OCI-LY1 (cell line): Measurements from ENCODE around the gene SLC5A2.

ENCODE experiments used
- H2AFZ ChIP-seq: fragments of 200-600 bp; sonication (generic), shearing (Covaris generic); 2 replicates; pipeline ENCODE4 v1.6.0; 2014; ENCODE audit warnings: antibody characterized with exemption, mild to moderate bottlenecking, low read length
- H3F3A ChIP-seq: fragments of 200-600 bp; sonication (generic), shearing (Covaris generic); 2 replicates; pipeline ENCODE4 v1.6.0; 2014; ENCODE audit warnings: mild to moderate bottlenecking, antibody characterized with exemption, low read length, moderate library complexity; ENCODE audit not compliant: insufficient read depth
- H3K27ac ChIP-seq: fragments of 200-600 bp; sonication (generic); 2 replicates; pipeline ENCODE4 v1.5.1; 2014; ENCODE audit warnings: low read length, mixed run types, mild to moderate bottlenecking, low read depth; ENCODE audit not compliant: poor library complexity, severe bottlenecking
- H3K27me3 ChIP-seq: fragments of 200-600 bp; sonication (generic); 2 replicates; pipeline ENCODE4 v1.6.0; 2014; ENCODE audit warnings: antibody characterized with exemption, mild to moderate bottlenecking, low read length, moderate library complexity; ENCODE audit not compliant: insufficient read depth
- H3K36me3 ChIP-seq: fragments of 200-600 bp; sonication (generic); 2 replicates; pipeline ENCODE4 v1.6.1; 2014; ENCODE audit warnings: mild to moderate bottlenecking, antibody characterized with exemption, low read length, moderate library complexity, mixed read lengths; ENCODE audit not compliant: insufficient read depth
- H3K4me1 ChIP-seq: fragments of 200-600 bp; sonication (generic); 2 replicates; pipeline ENCODE4 v1.5.1; 2014; ENCODE audit warnings: mild to moderate bottlenecking, low read length, moderate library complexity; ENCODE audit not compliant: insufficient read depth, severe bottlenecking
- H3K4me2 ChIP-seq: fragments of 200-600 bp; sonication (generic), shearing (Covaris generic); 2 replicates; pipeline ENCODE4 v1.6.1; 2014; ENCODE audit warnings: low read length
- H3K4me3 ChIP-seq: fragments of 200-600 bp; sonication (generic); 2 replicates; pipeline ENCODE4 v1.5.1; 2014; ENCODE audit warnings: low read length, low read depth, mild to moderate bottlenecking, mixed read lengths; ENCODE audit not compliant: poor library complexity, severe bottlenecking
- H3K79me2 ChIP-seq: fragments of 200-600 bp; shearing (Covaris generic); 2 replicates; pipeline ENCODE4 v1.6.1; 2016; ENCODE audit warnings: mixed run types, low read length, mixed read lengths; ENCODE audit not compliant: insufficient read depth
- H3K9ac ChIP-seq: fragments of 200-600 bp; sonication (generic), shearing (Covaris generic); 2 replicates; pipeline ENCODE4 v1.6.1; 2014; ENCODE audit warnings: mild to moderate bottlenecking, low read length, mixed read lengths
- H3K9me2 ChIP-seq: fragments of 200-600 bp; sonication (generic), shearing (Covaris generic); 2 replicates; pipeline ENCODE4 v1.6.1; 2014; ENCODE audit warnings: low read depth, mild to moderate bottlenecking, low read length, mixed read lengths
- H3K9me3 ChIP-seq: fragments of 200-600 bp; shearing (Covaris generic); 2 replicates; pipeline ENCODE4 v1.6.1; 2014; ENCODE audit warnings: low read length, mixed read lengths
- H4K20me1 ChIP-seq: fragments of 200-600 bp; sonication (generic), shearing (Covaris generic); 2 replicates; pipeline ENCODE4 v1.6.0; 2016; ENCODE audit warnings: mild to moderate bottlenecking, low read length; ENCODE audit not compliant: insufficient read depth
- EZH2 ChIP-seq: fragments of 200-600 bp; sonication (generic), shearing (Covaris generic); IDR thresholded peaks from 2 replicates; pipeline ENCODE4 v1.8.0; 2017; ENCODE audit warnings: borderline replicate concordance, mixed run types, mild to moderate bottlenecking, antibody characterized with exemption, low read length, moderate library complexity, mixed read lengths
- TF ChIP-seq, protein P1 (sequence below): fragments of 200-600 bp; sonication (generic), shearing (Covaris generic); IDR thresholded peaks from 2 replicates; pipeline ENCODE4 v1.5.1; 2017; ENCODE audit warnings: mild to moderate bottlenecking, antibody characterized with exemption, low read length, moderate library complexity, mixed read lengths

Gene SLC5A2

GRCh38 chr16:31529108-31529936 lies 46.4 kb downstream of the SLC5A2 start:
- H3K27me3 ChIP-seq: no peaks in the 10 kb centered on the region
- H3K4me1 ChIP-seq: no peaks in the 10 kb centered on the region
- TF ChIP-seq, protein P1, sequence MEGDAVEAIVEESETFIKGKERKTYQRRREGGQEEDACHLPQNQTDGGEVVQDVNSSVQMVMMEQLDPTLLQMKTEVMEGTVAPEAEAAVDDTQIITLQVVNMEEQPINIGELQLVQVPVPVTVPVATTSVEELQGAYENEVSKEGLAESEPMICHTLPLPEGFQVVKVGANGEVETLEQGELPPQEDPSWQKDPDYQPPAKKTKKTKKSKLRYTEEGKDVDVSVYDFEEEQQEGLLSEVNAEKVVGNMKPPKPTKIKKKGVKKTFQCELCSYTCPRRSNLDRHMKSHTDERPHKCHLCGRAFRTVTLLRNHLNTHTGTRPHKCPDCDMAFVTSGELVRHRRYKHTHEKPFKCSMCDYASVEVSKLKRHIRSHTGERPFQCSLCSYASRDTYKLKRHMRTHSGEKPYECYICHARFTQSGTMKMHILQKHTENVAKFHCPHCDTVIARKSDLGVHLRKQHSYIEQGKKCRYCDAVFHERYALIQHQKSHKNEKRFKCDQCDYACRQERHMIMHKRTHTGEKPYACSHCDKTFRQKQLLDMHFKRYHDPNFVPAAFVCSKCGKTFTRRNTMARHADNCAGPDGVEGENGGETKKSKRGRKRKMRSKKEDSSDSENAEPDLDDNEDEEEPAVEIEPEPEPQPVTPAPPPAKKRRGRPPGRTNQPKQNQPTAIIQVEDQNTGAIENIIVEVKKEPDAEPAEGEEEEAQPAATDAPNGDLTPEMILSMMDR: no peak
- no peak for TF ChIP-seq EZH2
- H3K36me3 ChIP-seq: no peaks in the 10 kb centered on the region
- no peaks in the 10 kb centered on the region for H3F3A ChIP-seq
- H4K20me1 ChIP-seq: no peaks in the 10 kb centered on the region
- H3K4me2 ChIP-seq: no peak overlapping the region
- H2AFZ ChIP-seq: no peak overlapping the region
- no peaks in the 10 kb centered on the region for H3K9me3 ChIP-seq
- H3K4me3 ChIP-seq: no peak overlapping the region
- no peaks in the 10 kb centered on the region for H3K79me2 ChIP-seq
- no peaks in the 10 kb centered on the region for H3K9me2 ChIP-seq
- H3K9ac ChIP-seq: no peak overlapping the region
- H3K27ac ChIP-seq: no peak overlapping the region

DNA sequence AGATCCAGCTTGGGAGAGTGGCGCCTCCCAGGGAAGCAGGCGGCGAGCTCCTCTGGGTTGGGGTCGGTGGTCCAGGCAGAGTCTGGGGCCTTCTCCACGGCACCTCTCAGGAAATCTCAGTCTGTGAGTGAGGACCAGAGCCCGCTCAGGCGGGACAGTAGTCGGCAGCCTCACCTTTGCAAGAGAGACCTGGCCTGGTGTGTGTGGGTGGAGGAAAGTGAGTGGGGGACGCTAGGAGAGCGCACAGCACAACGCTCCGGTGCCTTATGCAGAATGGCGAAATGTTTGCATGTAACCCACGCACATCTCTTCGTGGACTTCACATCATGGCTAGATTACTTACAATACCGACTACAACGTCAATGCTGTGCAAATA lies 47.0 kb downstream of the SLC5A2 start:
- Histone ChIP-seq H3K4me2 (no peak overlapping the region), H4K20me1 (no peaks in the 10 kb centered on the region), H3K79me2 (no peaks in the 10 kb centered on the region), H3K4me3 (no peak overlapping the region), H3K36me3 (no peaks in the 10 kb centered on the region), H3K27me3 (no peaks in the 10 kb centered on the region), H3K9me3 (no peaks in the 10 kb centered on the region), H3F3A (no peaks in the 10 kb centered on the region), H2AFZ (no peak overlapping the region), H3K27ac (no peak overlapping the region), H3K9ac (no peak overlapping the region), H3K9me2 (no peaks in the 10 kb centered on the region), H3K4me1 (no peaks in the 10 kb centered on the region)
- TF ChIP-seq, protein P1: no peak
- TF ChIP-seq EZH2: no peak

DNA sequence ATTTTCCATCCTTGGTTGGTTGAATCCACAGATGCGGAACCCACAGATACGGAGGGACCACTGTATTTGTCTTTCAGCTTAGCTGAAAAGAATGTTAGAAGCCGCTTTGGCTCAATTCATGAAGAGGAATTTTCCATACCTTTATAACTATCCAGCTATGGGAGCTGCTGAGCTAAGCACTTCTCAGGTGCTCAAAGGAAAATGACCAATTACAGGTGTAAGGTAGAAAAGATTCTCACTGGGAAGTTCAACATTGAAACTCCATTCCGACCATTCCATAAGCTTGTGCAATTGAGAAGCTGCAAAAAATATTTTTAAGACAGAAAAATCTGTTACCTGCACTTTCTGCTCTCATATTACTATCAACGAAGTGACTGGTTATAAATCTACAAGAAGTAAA lies 47.5 kb downstream of the SLC5A2 start:
- Histone ChIP-seq H3K36me3 (no peaks in the 10 kb centered on the region), H3K79me2 (no peaks in the 10 kb centered on the region), H3K4me1 (no peaks in the 10 kb centered on the region), H3K9me3 (no peaks in the 10 kb centered on the region), H3K9me2 (no peaks in the 10 kb centered on the region), H3K4me3 (no peak overlapping the region), H2AFZ (no peak overlapping the region), H4K20me1 (no peaks in the 10 kb centered on the region), H3K27ac (no peak overlapping the region), H3K27me3 (no peaks in the 10 kb centered on the region), H3K9ac (no peak overlapping the region), H3K4me2 (no peak overlapping the region), H3F3A (no peaks in the 10 kb centered on the region)
- no peak for TF ChIP-seq EZH2
- TF ChIP-seq, protein P1: no peak
